SK-N-MC (cell line): ENCODE measurements around the gene FGF2.

Experiments used
- DNase-seq: peaks from one replicate; pipeline ENCODE4 v3.0.0-alpha.2; 2011; ENCODE audit warnings: low read depth, low spot score
- H3K27ac ChIP-seq: fragments of 200-600 bp; sonication (generic); 2 replicates; pipeline ENCODE4 v1.5.1; 2016; ENCODE audit warnings: mixed run types
- H3K36me3 ChIP-seq: fragments of 200-600 bp; sonication (generic); 2 replicates; pipeline ENCODE4 v1.6.1; 2017; ENCODE audit warnings: antibody characterized with exemption, low read length, mixed read lengths; ENCODE audit not compliant: insufficient read depth
- H3K4me3 ChIP-seq: fragments of 200-600 bp; sonication (generic); 2 replicates; pipeline ENCODE4 v1.5.1; 2016
- H3K9ac ChIP-seq: fragments of 200-600 bp; sonication (generic); 2 replicates; pipeline ENCODE4 v1.8.0; 2017; ENCODE audit warnings: mixed run types, mixed read lengths; ENCODE audit not compliant: insufficient read length
- H3K9me3 ChIP-seq: fragments of 200-600 bp; sonication (generic); 2 replicates; pipeline ENCODE4 v1.6.1; 2017; ENCODE audit warnings: low read depth, mild to moderate bottlenecking, antibody characterized with exemption, low read length, moderate library complexity, mixed read lengths
- EZH2 ChIP-seq: fragments of 200-600 bp; sonication (generic); IDR thresholded peaks from one replicate; pipeline ENCODE4 v1.6.1; 2017; ENCODE audit warnings: antibody characterized with exemption
- FOXP2 ChIP-seq: optimal IDR thresholded peaks from 2 replicates; pipeline ENCODE3; 2011; ENCODE audit warnings: mild to moderate bottlenecking, moderate library complexity; ENCODE audit not compliant: insufficient read depth; ENCODE audit errors: extremely low read length, control extremely low read depth
- POLR2AphosphoS5 ChIP-seq: IDR thresholded peaks from 2 replicates; pipeline ENCODE4 v1.6.1; 2012; ENCODE audit warnings: mild to moderate bottlenecking, low read depth, low read length, borderline replicate concordance

FGF2 gene

DNA sequence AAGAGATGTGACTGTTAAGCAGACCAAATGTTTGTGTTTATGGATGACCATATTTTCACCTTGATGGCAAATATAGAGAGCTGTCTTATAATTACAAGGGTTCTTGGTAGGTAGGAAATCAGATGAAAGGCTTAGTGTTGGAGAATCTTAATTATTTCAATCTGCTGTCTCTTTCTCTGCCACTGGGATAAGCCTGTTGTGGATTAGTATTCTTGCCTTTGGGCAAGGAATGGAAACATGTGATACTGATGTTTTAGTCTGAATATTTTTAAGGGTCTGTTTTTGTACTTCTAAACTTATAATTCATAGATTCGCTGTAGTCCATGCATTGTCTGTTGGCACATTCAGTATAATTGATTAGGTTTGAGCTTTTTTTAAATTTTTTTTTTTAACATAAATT lies 119.5 kb downstream of the FGF2 start:
- DNase-seq: no peak
- Histone ChIP-seq H3K4me3 (no peak overlapping the region), H3K36me3 (peaks cover 32% of the 10 kb centered on the region), H3K27ac (no peak overlapping the region; the same call in 1 of the 2 replicates), H3K9me3 (no peaks in the 10 kb centered on the region), H3K9ac (no peak overlapping the region)
- TF ChIP-seq FOXP2 (no peak), EZH2 (no peak), POLR2AphosphoS5 (no peak)
